GM20431 (cell line): ENCODE data around the gene GRAMD2A.

ENCODE experiments used
- in situ Hi-C: fragments of 300-500 bp; cut with MseI, MboI; formaldehyde crosslinking; loops from one replicate; pipeline ENCODE4 v1.15.0; 2020; ENCODE audit warnings: low sequenced_read_pairs; ENCODE audit not compliant: unreplicated experiment

The GRAMD2A gene

GRCh38 chr15:72169921-72170611, 27.5 kb downstream of the GRAMD2A start:
- in situ Hi-C loops: no loop called here

DNA sequence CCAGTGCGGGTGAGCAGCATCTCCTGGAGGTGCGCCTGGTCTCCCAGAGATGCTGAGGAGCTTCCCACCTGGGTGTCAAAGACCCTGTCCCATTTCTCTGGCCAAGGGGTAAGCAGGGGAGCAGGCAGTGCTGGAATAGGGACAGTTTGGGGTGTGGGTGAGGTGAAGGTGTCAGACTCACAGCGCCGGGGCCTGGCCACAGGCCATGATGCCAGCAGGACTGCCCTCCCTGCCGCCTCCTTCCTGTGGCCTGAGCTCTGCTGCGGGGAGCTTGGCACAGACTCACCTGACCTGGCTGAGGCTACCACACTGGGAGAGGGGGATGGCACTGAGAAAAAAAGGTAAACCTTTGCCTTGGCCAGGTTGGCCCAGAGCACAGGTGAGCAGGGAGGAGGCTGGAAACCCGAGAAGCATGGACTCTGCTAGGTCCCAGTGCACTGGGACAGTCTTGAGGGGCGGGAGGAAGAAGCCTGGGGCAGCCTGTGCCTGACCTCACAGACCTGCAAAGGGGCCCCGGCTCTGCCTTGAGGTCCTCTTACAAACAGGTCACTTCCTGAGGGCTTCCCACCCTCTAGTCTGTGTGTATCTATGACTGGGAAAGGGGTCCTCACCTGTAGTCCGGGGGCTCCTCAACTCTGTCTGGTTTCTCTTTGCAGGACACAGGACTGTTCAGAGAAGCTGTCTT, 28.2 kb downstream of the GRAMD2A start:
- in situ Hi-C loops: no loop called here

DNA sequence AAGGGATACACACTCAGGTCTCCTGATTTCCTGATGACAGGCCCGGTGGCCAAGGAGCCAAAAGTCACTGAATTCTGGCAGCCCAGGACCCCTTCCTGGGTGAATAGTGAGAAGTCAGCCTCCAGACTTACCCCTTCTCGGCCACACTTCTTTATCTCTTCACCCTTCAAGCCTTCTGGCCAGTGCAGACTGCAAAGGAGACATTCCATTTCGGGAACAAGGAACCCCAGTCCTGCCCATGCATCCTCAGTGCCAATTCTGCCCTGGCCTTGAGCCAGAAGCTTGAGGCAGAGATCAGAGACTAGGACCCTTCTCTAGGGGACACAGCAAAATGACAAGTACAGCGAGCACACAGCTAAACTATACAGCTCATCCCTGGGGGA, 28.8 kb downstream of the GRAMD2A start:
- in situ Hi-C loops: no loop called here

DNA sequence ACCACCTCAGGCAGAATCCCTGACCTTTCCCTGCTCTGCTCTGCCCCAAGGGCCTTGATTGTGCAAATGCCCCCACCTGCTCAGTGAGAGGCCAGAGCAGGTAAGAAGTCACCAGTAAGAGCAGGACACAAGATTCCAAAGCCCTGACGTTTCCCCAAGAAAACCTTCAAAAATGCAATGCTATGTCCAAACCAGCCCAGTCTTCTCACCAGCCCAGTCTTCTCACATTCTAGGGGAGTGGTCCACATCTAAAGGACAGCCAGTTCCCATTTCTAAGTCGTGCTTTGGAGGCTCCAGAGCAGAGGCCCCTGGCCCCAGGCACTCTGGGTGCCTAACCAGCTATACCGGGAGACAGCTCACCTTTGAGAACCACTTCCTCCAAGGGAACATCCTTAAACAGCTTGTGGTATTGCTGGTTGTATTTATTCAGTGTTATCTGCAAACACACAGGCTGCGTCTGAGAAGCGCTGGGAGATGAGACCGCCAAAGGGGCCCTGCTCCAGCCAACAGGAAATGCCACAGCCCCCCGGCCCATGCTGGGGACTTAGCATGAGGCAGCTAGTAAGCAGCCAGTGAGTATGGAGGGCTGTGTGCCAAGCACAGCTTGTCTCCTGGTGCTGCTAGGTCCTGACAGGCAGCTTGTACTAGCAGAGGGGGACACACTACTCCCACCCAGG, 29.3 kb downstream of the GRAMD2A start:
- in situ Hi-C loops: no loop called here

DNA sequence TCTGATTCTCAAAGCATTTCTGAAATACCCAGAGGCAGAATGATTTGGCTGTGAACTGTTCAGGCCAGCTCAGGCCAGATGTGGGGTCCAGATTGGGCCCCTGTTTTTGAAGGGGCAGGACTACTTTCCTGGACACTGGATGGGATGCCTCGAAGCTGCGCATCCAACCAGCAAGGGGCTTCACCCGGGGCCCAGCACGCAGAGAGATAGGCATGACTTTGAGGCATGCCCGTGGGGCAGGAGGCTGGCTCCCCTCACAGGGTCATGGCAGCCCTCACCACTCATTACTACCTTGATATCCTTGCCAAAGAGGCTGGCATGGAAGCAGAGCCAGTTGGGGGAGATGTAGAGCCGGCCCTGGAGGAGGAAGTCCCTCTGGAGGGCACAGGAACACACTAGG, 30.1 kb downstream of the GRAMD2A start:
- in situ Hi-C loops: no loop called here

- in situ Hi-C loops: no loop called here
Observed at GRCh38 chr15:72166716-72167417, 30.7 kb downstream of the GRAMD2A start.

- in situ Hi-C loops: no loop called here
Observed at GRCh38 chr15:72163719-72164118, 33.9 kb downstream of the GRAMD2A start.

GRCh38 chr15:72162569-72162968, 35.0 kb downstream of the GRAMD2A start:
- in situ Hi-C loops: no loop called here

GRCh38 chr15:72161361-72162132, 36.0 kb downstream of the GRAMD2A start:
- in situ Hi-C loops: no loop called here

DNA sequence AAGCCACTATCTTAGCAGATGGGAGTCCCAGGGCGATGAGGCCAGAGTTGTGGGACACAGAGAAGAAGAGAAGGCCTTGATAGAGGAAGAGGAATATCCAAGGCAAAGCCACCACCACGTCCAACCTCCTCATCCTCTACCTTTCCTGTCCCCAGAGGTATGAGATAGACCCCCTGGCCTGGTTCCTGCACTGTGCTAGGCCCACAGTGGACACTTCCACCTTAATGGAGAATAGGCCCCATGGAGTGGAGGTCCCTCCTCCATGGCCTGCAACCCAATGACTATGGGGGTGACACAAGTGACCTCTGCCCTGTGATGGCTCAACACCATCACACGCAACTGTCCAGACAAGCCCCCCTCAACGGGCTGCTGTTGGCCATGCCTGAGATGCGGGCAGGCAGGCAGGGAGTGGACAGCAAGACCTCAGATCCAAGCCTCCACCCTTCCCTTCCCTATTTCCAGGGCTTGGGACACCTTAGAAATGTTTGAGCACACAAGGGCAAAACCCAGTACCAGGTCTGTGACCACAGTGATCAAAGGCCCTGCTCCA, 36.8 kb downstream of the GRAMD2A start:
- in situ Hi-C loops: no loop called here

- in situ Hi-C loops: loop anchor here (10.0 kb wide), 2 partner anchors 372 to 412 kb away; no protein-coding TSS in a partner anchor
Observed at GRCh38 chr15:72156928-72157327, 40.7 kb downstream of the GRAMD2A start.

DNA sequence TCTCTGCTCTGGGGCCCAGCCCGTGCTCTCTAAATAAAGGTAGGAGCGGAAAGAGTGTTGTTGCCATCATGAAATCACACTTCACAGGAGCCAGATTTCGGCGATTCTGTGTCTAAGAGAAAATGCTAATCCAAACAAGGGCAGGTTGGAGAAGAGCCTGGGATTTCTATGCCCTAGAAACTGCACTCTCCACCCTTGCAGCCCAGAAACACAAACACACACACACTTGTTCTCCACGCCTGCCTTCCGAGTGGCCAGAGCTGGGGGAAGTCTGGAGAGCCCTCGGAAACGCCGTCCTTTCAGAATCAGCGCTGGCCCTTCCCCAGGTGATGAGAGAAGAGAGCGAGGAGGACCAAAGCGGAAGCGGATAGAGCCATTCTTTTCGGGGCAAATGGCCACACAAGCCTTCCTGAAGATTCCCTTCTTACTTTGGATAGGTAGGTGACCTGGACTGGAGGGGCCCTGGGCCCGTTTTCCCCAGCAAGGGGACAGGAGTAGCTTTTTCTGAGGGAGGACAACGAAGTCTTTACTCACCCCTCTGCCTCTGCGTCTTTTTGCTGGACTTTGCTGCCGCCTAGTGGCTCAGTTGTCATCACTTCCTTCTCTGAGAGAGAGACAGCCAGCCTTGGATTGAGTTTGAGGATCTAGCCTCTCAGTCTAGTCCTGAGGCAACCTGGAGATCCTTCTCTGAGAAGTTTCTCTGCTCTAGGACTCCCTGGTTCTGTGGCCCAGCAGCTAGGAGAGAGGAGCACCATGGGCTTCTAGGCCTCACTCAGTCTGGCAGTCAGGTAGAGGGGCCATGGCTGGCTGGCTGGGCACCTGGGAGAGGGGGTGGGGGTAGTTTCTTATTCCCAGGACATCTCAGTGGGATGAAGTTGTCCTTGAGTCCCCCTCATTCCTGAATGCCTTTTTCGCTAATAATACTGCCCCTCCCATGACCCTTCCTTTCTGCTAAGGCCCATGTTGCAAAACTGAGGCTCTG, 41.7 kb downstream of the GRAMD2A start:
- in situ Hi-C loops: loop anchor here (10.0 kb wide), 2 partner anchors 371 to 411 kb away; no protein-coding TSS in a partner anchor

DNA sequence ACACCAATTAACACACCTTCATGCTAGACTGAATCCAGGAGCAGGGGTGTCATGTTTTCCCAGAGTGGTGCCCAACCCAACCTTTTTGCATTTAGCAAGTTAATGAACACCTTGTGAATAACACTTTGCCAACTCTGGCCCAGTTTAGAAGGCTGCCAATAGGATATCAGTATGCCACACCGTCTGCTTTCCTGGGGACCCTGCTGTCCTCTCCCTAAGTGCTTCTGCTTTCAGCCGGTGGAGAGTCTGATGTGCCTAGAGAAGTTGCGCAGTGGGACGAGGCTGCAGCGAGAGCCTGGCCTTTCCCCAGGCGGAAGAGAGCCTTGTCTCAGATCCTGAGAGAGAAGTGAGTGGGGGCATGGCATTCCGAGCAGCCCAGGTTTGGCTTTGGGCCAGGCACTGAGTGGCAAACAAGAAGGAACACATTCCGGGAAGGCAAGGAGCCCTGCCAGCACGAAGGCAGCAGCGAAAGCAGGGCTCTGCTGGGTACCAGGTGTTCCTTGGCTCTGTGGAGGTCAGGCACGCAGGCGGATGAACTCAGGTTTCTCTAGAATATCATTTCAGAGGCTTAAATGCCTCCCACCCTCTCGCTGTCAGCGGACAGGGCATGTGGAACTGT, 42.5 kb downstream of the GRAMD2A start:
- in situ Hi-C loops: loop anchor here (10.0 kb wide), 2 partner anchors 370 to 410 kb away; no protein-coding TSS in a partner anchor

- in situ Hi-C loops: loop anchor here (10.0 kb wide), 2 partner anchors 370 to 410 kb away; no protein-coding TSS in a partner anchor
Observed at GRCh38 chr15:72154316-72154715, 43.3 kb downstream of the GRAMD2A start.

DNA sequence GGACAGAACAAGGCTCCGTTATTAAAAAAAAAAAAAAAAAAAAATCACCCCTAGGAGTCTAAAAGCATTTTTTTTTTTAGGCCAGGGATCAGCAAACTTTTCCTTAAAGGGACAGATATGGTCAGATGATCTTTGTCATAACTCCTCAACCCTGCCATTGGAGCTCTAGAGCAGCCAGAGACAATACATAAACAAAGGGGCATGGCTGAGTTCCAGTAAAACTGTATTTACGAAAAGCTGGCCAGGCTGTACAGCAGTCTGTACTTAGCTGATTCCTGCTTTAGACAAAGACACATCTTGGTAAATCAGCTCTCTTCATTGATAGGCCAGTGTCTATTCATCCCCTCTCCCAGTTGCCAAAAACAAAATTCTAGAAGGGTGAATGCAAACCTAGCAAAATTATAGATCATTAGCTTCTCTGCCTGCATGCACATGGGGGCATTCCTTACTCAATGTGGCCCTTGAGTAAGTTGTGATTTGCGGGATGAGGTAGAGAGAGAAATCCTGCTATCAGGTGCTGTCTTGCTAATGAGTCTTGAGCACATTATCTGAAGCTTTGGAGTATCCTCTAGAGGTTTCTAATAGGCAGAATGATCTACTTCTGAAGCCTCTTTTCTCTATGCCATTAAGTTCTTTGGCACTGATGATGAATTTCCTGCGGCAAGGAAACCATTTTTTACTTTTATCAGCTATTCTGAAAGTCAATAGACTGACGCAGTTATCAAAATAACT, 44.2 kb downstream of the GRAMD2A start:
- in situ Hi-C loops: loop anchor here (10.0 kb wide), 2 partner anchors 369 to 409 kb away; no protein-coding TSS in a partner anchor

- in situ Hi-C loops: no loop called here
Observed at GRCh38 chr15:72147418-72147817, 50.2 kb downstream of the GRAMD2A start.

DNA sequence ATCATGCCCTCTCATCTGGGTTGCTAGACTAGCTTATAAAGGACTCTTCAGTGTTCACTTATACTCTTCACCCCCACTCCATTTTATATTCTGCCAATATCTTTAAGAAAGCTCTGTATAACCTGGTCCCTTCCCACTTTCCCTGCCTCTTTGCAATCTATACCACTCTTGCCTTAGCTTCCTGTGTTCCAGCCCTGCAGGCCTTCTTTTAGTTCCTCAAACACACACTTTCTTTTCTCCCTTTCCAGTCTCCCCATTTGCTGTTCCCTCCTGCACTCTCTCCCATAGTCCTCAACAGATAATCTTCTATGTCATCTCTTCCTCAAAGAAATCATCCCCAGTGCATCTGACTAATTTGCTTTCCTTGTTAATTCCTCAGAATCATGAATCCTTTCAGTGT, 50.7 kb downstream of the GRAMD2A start:
- in situ Hi-C loops: no loop called here
